Kidney epithelial cell (primary cell): ENCODE measurements around the gene CCDC120. TPM values are rescaled to one million over a fixed set of nuclear protein-coding genes. Genes with fewer than 3 reads are reported as not detected.

ENCODE experiments used
- DNase-seq: peaks from one replicate; pipeline ENCODE4 v3.0.0-alpha.2; 2010; ENCODE audit warnings: low read depth
- H3K27me3 ChIP-seq: 2 replicates; pipeline ENCODE4 v1.6.0; 2011; ENCODE audit warnings: low read length; ENCODE audit not compliant: control insufficient read depth, insufficient read depth
- H3K36me3 ChIP-seq: 2 replicates; pipeline ENCODE4 v1.5.1; 2011; ENCODE audit warnings: low read length; ENCODE audit not compliant: control insufficient read depth, insufficient read depth
- H3K4me3 ChIP-seq: 2 replicates; pipeline ENCODE4 v1.5.1; 2011; ENCODE audit warnings: low read depth, mild to moderate bottlenecking, control low read depth, low read length
- total RNA-seq: library from RNA; depleted of rRNA; stranded (reverse); fragments of >200 nt; gene quantifications from 2 replicates; pipeline ENCODE4 v1.2.3, GENCODE V29; 2015
- TF ChIP-seq, protein P1 (sequence below): IDR thresholded peaks from 2 replicates; pipeline ENCODE4 v1.5.1; 2011; ENCODE audit warnings: mild to moderate bottlenecking, moderate library complexity, low read length, control low read depth, inconsistent platforms; ENCODE audit not compliant: insufficient read depth, poor library complexity, severe bottlenecking

CCDC120 gene
- total RNA-seq, 1 donor from 2014 or later: 6.4 TPM

DNA sequence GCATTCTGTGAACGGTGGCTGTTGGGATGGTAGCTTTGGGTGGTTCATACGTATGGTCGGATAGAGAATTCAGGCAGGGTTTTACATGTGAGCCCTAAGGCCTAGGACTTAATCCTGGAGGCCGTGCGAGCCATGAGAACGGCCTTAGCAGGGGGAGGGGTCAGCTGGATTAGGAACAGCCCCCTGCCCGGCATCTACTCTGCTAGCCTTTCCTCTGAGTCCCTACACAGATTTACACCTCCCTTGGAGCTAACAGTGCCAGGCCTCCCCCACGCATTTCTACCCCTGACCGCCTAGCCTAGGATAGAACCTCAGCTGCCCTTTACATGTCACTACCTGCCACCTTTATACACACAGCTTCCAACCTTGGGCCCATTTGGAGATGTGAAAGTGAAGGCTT lies 7.9 kb downstream of the CCDC120 start:
- no peak overlapping the region for H3K4me3 ChIP-seq
- peaks cover 1% of the 10 kb centered on the region for H3K36me3 ChIP-seq
- no peaks in the 10 kb centered on the region for H3K27me3 ChIP-seq
- TF ChIP-seq, protein P1, sequence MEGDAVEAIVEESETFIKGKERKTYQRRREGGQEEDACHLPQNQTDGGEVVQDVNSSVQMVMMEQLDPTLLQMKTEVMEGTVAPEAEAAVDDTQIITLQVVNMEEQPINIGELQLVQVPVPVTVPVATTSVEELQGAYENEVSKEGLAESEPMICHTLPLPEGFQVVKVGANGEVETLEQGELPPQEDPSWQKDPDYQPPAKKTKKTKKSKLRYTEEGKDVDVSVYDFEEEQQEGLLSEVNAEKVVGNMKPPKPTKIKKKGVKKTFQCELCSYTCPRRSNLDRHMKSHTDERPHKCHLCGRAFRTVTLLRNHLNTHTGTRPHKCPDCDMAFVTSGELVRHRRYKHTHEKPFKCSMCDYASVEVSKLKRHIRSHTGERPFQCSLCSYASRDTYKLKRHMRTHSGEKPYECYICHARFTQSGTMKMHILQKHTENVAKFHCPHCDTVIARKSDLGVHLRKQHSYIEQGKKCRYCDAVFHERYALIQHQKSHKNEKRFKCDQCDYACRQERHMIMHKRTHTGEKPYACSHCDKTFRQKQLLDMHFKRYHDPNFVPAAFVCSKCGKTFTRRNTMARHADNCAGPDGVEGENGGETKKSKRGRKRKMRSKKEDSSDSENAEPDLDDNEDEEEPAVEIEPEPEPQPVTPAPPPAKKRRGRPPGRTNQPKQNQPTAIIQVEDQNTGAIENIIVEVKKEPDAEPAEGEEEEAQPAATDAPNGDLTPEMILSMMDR: no peak
- DNase-seq: no peak

- Histone ChIP-seq H3K27me3 (no peaks in the 10 kb centered on the region), H3K36me3 (peaks cover 1% of the 10 kb centered on the region), H3K4me3 (no peak overlapping the region)
- TF ChIP-seq, protein P1: no peak
- DNase-seq: no peak
Measured at GRCh38 chrX:49067285-49068120, 8.7 kb downstream of the CCDC120 start.

GRCh38 chrX:49069038-49069437 lies 10.2 kb downstream of the CCDC120 start:
- TF ChIP-seq, protein P1: no peak
- Histone ChIP-seq H3K4me3 (no peak overlapping the region), H3K36me3 (peaks cover 1% of the 10 kb centered on the region)

DNA sequence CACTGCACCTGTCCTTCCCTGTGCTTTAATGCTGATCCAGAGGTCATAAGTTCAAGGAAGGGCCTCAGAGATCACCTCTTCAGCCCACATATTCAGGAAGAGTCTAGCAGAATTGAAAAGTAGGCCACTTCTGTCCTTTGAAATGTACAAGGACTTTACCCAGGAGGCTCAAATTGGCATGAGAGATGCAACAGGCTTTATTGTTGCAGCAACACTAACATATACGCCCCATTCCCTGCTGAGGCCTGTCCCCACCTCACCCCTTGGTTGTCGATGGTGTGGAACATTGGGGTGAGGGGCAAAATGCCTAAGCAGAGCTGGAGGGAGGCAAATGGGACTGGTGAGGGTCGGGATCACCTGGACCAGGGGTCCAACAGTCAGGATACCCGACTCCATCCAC lies 12.2 kb downstream of the CCDC120 start:
- Histone ChIP-seq H3K27me3 (no peaks in the 10 kb centered on the region), H3K36me3 (no peaks in the 10 kb centered on the region), H3K4me3 (no peak overlapping the region)
- no peak for DNase-seq
- TF ChIP-seq, protein P1: no peak

More at GRCh38 chrX:49069038-49069437, 10.2 kb downstream of the CCDC120 start:
- no peak for DNase-seq
- H3K27me3 ChIP-seq: no peaks in the 10 kb centered on the region

DNA sequence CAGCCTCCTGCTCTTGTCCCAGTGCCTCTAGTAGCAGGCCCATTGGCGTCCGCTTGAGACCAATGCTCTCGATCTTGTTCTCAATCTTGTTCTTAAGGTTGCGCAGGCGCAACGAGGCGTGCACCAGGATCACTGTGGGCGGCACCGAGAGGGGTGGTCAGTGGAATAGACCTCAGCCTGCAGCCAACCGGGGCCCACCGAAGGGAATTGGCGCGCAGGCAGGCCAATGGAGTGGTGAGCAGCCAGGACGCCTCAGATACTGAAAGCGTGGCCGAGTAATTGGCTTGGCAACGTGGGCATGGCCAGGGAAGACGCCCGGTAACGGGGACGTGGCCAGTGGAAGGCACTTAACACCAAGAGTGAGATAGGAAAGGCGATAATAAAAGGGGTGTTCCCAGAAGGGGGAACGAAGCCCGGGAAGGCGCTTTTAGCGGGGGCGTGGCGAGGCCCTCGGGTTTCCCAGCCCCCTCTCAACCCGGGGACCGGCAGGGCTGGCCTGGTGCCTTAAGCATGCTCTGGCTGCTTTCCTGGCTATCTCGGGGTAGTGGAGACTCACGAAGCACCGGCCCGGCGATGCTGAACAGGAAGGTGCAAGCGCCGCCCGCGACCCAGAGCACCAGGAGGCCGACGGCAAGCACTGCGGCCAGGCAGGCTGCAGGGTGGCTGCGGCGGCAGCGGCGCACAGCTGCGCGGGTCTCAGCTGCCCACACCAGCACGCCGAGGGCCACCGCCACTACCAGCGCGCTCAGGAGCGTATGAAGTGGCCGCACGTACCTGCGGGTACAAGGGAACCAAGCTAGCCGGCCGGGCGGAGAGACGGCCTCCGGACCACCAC lies 13.3 kb downstream of the CCDC120 start:
- Histone ChIP-seq H3K27me3 (no peaks in the 10 kb centered on the region), H3K4me3 (peak overlapping the region; percentile 69), H3K36me3 (no peaks in the 10 kb centered on the region)
- peak; percentile 21 for DNase-seq
- TF ChIP-seq, protein P1: no peak
